WI38 (cell line): ENCODE measurements around the gene ADGRG1.

ENCODE experiments used
- H3K4me3 ChIP-seq: 2 replicates; pipeline ENCODE4 v1.5.1; 2011; ENCODE audit warnings: low read depth, mild to moderate bottlenecking, control low read depth, low read length
- CTCF ChIP-seq: IDR thresholded peaks from 2 replicates; pipeline ENCODE4 v1.5.1; 2012; ENCODE audit warnings: low read depth, mild to moderate bottlenecking, control low read depth, low read length

The ADGRG1 gene

GRCh38 chr16:57648581-57649442 is 20.4 kb downstream of the ADGRG1 start:
- peak; percentile 100 for TF ChIP-seq CTCF
- H3K4me3 ChIP-seq, result no peak overlapping the region

GRCh38 chr16:57649443-57649751 is 21.0 kb downstream of the ADGRG1 start:
- H3K4me3 ChIP-seq, result no peak overlapping the region
- TF ChIP-seq CTCF, result no peak

DNA sequence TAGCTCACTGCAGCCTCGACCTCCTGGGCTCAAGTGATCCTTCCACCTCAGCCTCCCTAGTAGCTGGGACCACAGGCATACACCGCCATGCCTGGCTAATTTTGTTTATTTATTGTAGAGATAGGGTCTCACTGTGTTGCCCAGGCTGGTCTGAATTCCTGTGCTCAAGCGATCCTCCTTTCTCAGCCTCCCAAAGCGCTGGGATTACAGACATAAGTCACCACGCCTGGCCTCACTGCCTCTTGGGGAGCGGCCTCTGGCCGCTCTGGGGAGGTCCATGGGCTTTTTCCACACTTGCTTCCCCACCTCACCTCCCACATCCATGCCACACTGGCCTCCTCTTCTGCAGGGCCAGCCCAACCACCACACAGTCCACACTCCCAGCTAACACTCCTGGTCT is 21.4 kb downstream of the ADGRG1 start:
- no peak overlapping the region for H3K4me3 ChIP-seq
- no peak for TF ChIP-seq CTCF

DNA sequence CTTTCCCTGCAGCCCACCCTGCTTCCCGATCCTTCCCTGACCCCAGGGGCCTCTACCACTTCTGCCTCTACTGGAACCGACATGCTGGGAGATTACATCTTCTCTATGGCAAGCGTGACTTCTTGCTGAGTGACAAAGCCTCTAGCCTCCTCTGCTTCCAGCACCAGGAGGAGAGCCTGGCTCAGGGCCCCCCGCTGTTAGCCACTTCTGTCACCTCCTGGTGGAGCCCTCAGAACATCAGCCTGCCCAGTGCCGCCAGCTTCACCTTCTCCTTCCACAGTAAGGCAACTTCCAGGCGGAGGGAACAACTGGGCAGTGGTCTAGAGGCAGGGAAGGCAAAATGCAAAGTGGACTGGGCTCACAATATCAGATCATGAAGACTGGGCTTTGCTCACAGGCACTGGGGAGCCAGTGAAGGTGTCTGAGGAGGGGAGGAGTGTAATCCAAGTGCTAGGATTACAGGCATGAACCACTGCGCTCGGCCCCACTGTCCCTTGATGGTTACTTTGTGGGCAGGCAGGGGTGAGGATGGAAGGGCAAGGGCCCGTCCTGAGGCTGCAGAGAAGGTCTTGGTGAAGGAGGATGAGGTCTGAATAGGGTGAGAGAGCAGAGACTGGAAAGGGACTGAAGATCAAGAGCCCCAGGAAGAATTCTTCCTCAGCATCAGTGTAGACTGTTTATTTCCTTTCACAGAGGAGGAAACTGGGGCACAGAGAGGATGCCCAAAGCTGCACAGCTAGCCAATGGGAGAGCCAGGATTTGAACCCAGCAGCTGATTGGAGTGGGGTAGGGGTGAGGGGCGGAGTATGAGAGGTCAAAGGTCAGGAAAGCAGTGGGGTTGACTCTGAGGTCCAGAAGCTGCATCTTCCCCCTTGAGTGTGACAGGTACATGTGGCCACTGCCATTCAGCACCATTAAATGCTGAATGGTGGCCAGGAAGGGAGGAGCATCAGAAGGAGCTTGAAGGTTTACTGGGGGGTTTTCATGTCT is 23.2 kb downstream of the ADGRG1 start:
- TF ChIP-seq CTCF, result no peak
- no peak overlapping the region for H3K4me3 ChIP-seq

DNA sequence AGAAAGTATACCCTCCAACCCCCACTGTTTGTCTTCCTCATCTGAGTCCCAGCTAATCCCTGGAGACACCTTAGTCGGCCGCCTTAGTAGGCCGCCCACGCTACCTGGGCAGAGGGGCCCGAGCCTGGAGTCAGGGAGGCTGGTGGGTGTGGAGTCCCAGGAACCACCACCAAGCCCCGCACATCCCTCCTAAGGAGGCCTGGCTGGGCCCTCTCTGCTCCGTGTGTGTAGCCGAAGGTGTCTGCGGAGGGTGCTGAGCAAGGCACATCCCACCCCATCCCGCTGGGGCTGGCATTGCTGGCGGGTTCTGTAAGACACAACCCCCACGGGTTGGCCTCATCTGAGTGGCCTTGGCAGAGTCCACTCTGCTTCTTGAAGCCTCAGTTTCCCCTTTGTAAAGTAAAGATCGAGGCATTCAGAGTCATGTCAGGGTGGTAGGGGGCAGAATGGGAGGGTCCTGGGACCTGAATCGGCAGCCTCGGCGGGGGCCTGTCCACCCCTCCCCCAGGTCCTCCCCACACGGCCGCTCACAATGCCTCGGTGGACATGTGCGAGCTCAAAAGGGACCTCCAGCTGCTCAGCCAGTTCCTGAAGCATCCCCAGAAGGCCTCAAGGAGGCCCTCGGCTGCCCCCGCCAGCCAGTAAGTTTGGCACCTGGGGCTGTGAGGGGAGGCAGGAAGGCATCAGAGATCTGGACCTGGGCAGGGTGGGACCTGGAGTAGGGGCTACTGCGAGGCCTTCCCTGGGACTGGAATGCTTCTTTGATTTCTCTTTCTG is 24.5 kb downstream of the ADGRG1 start:
- no peak overlapping the region for H3K4me3 ChIP-seq
- TF ChIP-seq CTCF, result no peak

- TF ChIP-seq CTCF, result no peak
- H3K4me3 ChIP-seq, result no peak overlapping the region
These were observed 25.5 kb downstream of the ADGRG1 start for GRCh38 chr16:57653936-57654335.
